Mesenchymal stem cell (in vitro differentiated cells and primary cell): ENCODE data around the gene TERT.

ENCODE experiments used
- DNase-seq: peaks from one replicate; pipeline ENCODE4 v3.0.0-alpha.2; 2013
- H2AFZ ChIP-seq: one replicate; pipeline ENCODE4 v1.6.1; 2013; ENCODE audit warnings: low read depth, mild to moderate bottlenecking, control low read depth, inconsistent platforms, low read length, moderate library complexity
- H2AK5ac ChIP-seq: 2 replicates; pipeline ENCODE4 v1.6.1; 2013; ENCODE audit warnings: low read length, moderate library complexity, mild to moderate bottlenecking, inconsistent platforms; ENCODE audit not compliant: severe bottlenecking
- H2BK120ac ChIP-seq: one replicate; pipeline ENCODE4 v1.6.1; 2013; ENCODE audit warnings: low read depth, mild to moderate bottlenecking, inconsistent platforms, low read length, moderate library complexity
- H2BK12ac ChIP-seq, 2 experiments: one replicate each; pipeline ENCODE4 v1.6.1; 2013; ENCODE audit warnings: inconsistent platforms in 2 of 2, low read length in 2 of 2, mild to moderate bottlenecking in 2 of 2, moderate library complexity in 2 of 2, control low read depth in 1 of 2
- H2BK15ac ChIP-seq: one replicate; pipeline ENCODE4 v1.6.1; 2013; ENCODE audit warnings: mild to moderate bottlenecking, low read depth, inconsistent platforms; ENCODE audit not compliant: poor library complexity, severe bottlenecking
- H2BK5ac ChIP-seq: 2 replicates; pipeline ENCODE4 v1.6.1; 2013; ENCODE audit warnings: low read depth, mild to moderate bottlenecking, low read length, control low read depth, inconsistent platforms; ENCODE audit not compliant: poor library complexity, severe bottlenecking
- H3K14ac ChIP-seq, 2 experiments: one replicate each; pipeline ENCODE4 v1.6.1; 2013; ENCODE audit warnings: inconsistent platforms in 2 of 2, low read length in 2 of 2, control low read depth in 1 of 2, mild to moderate bottlenecking in 1 of 2, moderate library complexity in 1 of 2
- H3K18ac ChIP-seq, 2 experiments: one replicate each; pipeline ENCODE4 v1.6.1; 2013; ENCODE audit warnings: inconsistent platforms in 2 of 2, low read length in 2 of 2, control low read depth in 1 of 2, low read depth in 1 of 2, mild to moderate bottlenecking in 1 of 2
- H3K23ac ChIP-seq, 2 experiments: one replicate each; pipeline ENCODE4 v1.6.1; 2013; ENCODE audit warnings: inconsistent platforms in 2 of 2, low read length in 2 of 2, mild to moderate bottlenecking in 2 of 2, moderate library complexity in 2 of 2, control low read depth in 1 of 2
- H3K27ac ChIP-seq: 2 replicates; pipeline ENCODE4 v1.5.1; 2013; ENCODE audit warnings: mild to moderate bottlenecking, moderate library complexity, low read length, control low read depth, inconsistent platforms; ENCODE audit not compliant: poor library complexity, severe bottlenecking
- H3K27me3 ChIP-seq, 2 experiments: 2 replicates each; pipeline versions ENCODE4 v1.6.1 to v1.7.0; 2013; ENCODE audit warnings: low read length in 2 of 2, mild to moderate bottlenecking in 2 of 2, moderate library complexity in 2 of 2, control low read depth in 1 of 2, inconsistent platforms in 1 of 2; ENCODE audit not compliant: control insufficient read depth in 1 of 2, insufficient read depth in 1 of 2
- H3K36me3 ChIP-seq, 2 experiments: 2 replicates each; pipeline versions ENCODE4 v1.6.1 to v1.7.0; 2013; ENCODE audit warnings: low read length in 2 of 2, control low read depth in 1 of 2, inconsistent platforms in 1 of 2, low read depth in 1 of 2, mild to moderate bottlenecking in 1 of 2; ENCODE audit not compliant: insufficient read depth in 2 of 2, control insufficient read depth in 1 of 2
- H3K4ac ChIP-seq, 2 experiments: one replicate each; pipeline ENCODE4 v1.6.1; 2013; ENCODE audit warnings: inconsistent platforms in 2 of 2, low read length in 2 of 2, mild to moderate bottlenecking in 2 of 2, moderate library complexity in 2 of 2, control low read depth in 1 of 2, low read depth in 1 of 2
- H3K4me1 ChIP-seq: 2 replicates; pipeline ENCODE4 v1.6.1; 2013; ENCODE audit warnings: low read depth, low read length, control low read depth; ENCODE audit not compliant: control insufficient read depth, insufficient read depth
- H3K4me2 ChIP-seq: 2 replicates; pipeline ENCODE4 v1.6.1; 2013; ENCODE audit warnings: low read length, mild to moderate bottlenecking, inconsistent platforms; ENCODE audit not compliant: poor library complexity, severe bottlenecking
- H3K4me3 ChIP-seq, 2 experiments: 2 replicates each; pipeline versions ENCODE4 v1.5.1 to v1.7.0; 2013; ENCODE audit warnings: low read length in 2 of 2, mild to moderate bottlenecking in 2 of 2, control low read depth in 1 of 2, low read depth in 1 of 2; ENCODE audit not compliant: insufficient read depth in 1 of 2
- H3K79me1 ChIP-seq: replicated peaks from 2 replicates; pipeline ENCODE4 v1.6.1; 2013; ENCODE audit warnings: mild to moderate bottlenecking, control low read depth, low read length, inconsistent platforms; ENCODE audit not compliant: poor library complexity, severe bottlenecking
- H3K9ac ChIP-seq: 2 replicates; pipeline ENCODE4 v1.7.0; 2013; ENCODE audit warnings: mild to moderate bottlenecking, low read length, moderate library complexity
- H3K9me3 ChIP-seq: 2 replicates; pipeline ENCODE4 v1.7.0; 2013; ENCODE audit warnings: mild to moderate bottlenecking, low read length; ENCODE audit not compliant: control insufficient read depth
- H4K8ac ChIP-seq: one replicate; pipeline ENCODE4 v1.6.1; 2013; ENCODE audit warnings: inconsistent platforms, mild to moderate bottlenecking, low read length, moderate library complexity
- H4K91ac ChIP-seq: one replicate; pipeline ENCODE4 v1.6.1; 2013; ENCODE audit warnings: mild to moderate bottlenecking, low read length, inconsistent platforms
- WGBS: methylation state at CpG from one replicate; pipeline ENCODE4 v1.1.7; 2013; ENCODE audit warnings: mixed read lengths; 5-methylcytosine and 5-hydroxymethylcytosine counted together

The TERT gene

DNA sequence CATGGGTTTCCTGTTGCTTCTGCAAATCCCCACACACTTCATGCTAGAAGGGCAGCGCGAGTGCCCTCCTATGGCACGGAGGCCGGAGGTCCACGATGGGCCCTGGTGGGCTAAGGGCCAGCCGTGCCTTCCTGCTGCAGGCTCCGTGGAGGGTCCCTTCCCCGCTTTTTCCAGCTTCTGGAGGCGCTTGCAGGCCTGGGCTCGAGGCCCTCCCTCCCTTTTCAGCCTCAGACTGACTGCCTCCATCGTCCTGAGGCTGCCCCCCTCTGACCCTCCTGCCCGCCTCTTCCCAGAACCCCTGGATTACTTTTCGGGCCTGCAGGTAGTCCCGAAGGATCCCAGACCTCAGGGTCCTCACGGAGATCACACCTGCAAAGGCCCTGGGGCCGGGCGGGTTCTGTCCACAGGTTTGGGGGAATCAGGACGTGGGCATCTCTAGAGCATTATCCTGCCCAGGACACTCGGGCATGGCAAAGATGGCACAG lies 3.2 kb upstream of the TERT start:
- H2AK5ac ChIP-seq, result no peak overlapping the region
- no peak overlapping the region for H3K4ac ChIP-seq
- peaks cover 53 to 81% of the 10 kb centered on the region in 2 experiments for H3K27me3 ChIP-seq

DNA sequence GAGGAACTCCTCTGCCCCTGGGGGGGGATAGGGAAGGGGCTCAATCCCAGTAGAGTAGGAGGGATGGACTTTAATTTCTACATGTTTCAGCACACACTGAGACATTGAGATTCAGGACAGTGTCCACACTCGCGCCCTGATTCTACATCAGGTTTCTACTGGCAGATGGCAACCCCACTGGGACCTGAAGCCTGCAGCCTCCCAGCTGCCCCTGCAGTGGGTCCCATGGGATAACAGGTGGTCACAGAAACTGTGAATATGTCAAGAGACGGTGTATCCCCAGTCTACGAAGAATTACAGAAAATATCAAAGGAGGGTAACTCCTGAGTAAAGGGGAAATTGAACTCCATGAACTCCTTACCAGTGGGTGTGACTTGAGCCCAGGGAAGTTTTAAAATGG lies 2.4 kb upstream of the TERT start:
- Histone ChIP-seq H3K4me1 (peaks cover 11% of the 10 kb centered on the region), H2BK120ac (no peak overlapping the region), H3K27me3 (peaks cover 57 to 77% of the 10 kb centered on the region in 2 experiments), H3K14ac (no peak overlapping the region), H3K27ac (no peak overlapping the region), H2AFZ (no peak overlapping the region), H2BK12ac (no peak overlapping the region), H3K18ac (no peak overlapping the region), H3K9ac (no peak overlapping the region), H3K4me3 (no peak overlapping the region), H3K36me3 (peaks cover 0 to 6% of the 10 kb centered on the region in 2 experiments), H3K23ac (no peak overlapping the region), H3K4ac (no peak overlapping the region), H3K9me3 (no peaks in the 10 kb centered on the region), H4K8ac (no peak overlapping the region), H4K91ac (no peak overlapping the region), H2AK5ac (no peak overlapping the region), H2BK15ac (no peak overlapping the region), H2BK5ac (no peak overlapping the region), H3K79me1 (no peaks in the 10 kb centered on the region), H3K4me2 (no peak overlapping the region)
- WGBS, result 79% methylated on average over 4 of the region's 4 CpGs
- DNase-seq, result no peak

More for the DNA sequence above, 3.2 kb upstream of the TERT start:
- no peak overlapping the region for H2AFZ ChIP-seq
- 77% methylated on average over 19 of the region's 19 CpGs for WGBS
- H3K9me3 ChIP-seq, result peaks cover 3% of the 10 kb centered on the region
- H2BK5ac ChIP-seq, result no peak overlapping the region
- peaks cover 0 to 6% of the 10 kb centered on the region in 2 experiments for H3K36me3 ChIP-seq
- no peak overlapping the region for H3K23ac ChIP-seq
- no peak overlapping the region for H3K18ac ChIP-seq
- H4K8ac ChIP-seq, result no peak overlapping the region
- H2BK15ac ChIP-seq, result no peak overlapping the region
- no peak overlapping the region for H2BK120ac ChIP-seq
- no peak overlapping the region for H3K4me2 ChIP-seq
- H3K27ac ChIP-seq, result no peak overlapping the region
- no peak overlapping the region for H2BK12ac ChIP-seq
- DNase-seq, result no peak
- no peak overlapping the region for H3K9ac ChIP-seq
- no peak overlapping the region for H3K14ac ChIP-seq
- no peak overlapping the region for H3K4me3 ChIP-seq
- peaks cover 11% of the 10 kb centered on the region for H3K4me1 ChIP-seq
- no peak overlapping the region for H4K91ac ChIP-seq
- no peaks in the 10 kb centered on the region for H3K79me1 ChIP-seq

DNA sequence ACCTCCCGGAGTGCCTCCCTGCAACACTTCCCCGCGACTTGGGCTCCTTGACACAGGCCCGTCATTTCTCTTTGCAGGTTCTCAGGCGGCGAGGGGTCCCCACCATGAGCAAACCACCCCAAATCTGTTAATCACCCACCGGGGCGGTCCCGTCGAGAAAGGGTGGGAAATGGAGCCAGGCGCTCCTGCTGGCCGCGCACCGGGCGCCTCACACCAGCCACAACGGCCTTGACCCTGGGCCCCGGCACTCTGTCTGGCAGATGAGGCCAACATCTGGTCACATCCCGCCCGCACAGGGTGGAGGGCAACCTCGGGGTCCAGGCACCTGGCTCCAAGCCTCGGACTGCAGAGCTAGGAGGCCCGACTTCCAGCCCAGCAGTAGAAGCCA lies 776 bp upstream of the TERT start:
- Histone ChIP-seq H3K9ac (no peak overlapping the region), H4K91ac (no peak overlapping the region), H3K36me3 (peaks cover 0 to 6% of the 10 kb centered on the region in 2 experiments), H3K4ac (no peak overlapping the region), H3K4me2 (no peak overlapping the region), H3K27ac (no peak overlapping the region), H3K23ac (no peak overlapping the region), H3K9me3 (no peaks in the 10 kb centered on the region), H2BK15ac (no peak overlapping the region), H2BK120ac (no peak overlapping the region), H3K4me1 (peaks cover 11% of the 10 kb centered on the region), H3K27me3 (peaks cover 51 to 73% of the 10 kb centered on the region in 2 experiments), H4K8ac (no peak overlapping the region), H3K14ac (no peak overlapping the region), H2BK12ac (no peak overlapping the region), H2BK5ac (no peak overlapping the region), H3K18ac (no peak overlapping the region), H3K4me3 (no peak overlapping the region), H2AFZ (no peak overlapping the region), H3K79me1 (no peaks in the 10 kb centered on the region), H2AK5ac (no peak overlapping the region)
- no peak for DNase-seq
- WGBS, result 61% methylated on average over 19 of the region's 22 CpGs

DNA sequence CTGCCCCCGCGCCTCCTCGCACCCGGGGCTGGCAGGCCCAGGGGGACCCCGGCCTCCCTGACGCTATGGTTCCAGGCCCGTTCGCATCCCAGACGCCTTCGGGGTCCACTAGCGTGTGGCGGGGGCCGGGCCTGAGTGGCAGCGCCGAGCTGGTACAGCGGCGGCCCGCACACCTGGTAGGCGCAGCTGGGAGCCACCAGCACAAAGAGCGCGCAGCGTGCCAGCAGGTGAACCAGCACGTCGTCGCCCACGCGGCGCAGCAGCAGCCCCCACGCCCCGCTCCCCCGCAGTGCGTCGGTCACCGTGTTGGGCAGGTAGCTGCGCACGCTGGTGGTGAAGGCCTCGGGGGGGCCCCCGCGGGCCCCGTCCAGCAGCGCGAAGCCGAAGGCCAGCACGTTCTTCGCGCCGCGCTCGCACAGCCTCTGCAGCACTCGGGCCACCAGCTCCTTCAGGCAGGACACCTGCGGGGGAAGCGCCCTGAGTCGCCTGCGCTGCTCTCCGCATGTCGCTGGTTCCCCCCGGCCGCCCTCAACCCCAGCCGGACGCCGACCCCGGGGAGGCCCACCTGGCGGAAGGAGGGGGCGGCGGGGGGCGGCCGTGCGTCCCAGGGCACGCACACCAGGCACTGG lies 548 bp downstream of the TERT start:
- H3K18ac ChIP-seq, result no peak overlapping the region

More for the DNA sequence above, 548 bp downstream of the TERT start:
- peak overlapping the region; percentile 22 for H3K4me2 ChIP-seq
- H3K9me3 ChIP-seq, result no peaks in the 10 kb centered on the region
- H4K8ac ChIP-seq, result no peak overlapping the region
- peaks cover 42 to 60% of the 10 kb centered on the region in 2 experiments for H3K27me3 ChIP-seq
- H3K14ac ChIP-seq, result no peak overlapping the region
- no peak overlapping the region for H3K27ac ChIP-seq
- peak overlapping the region in 1 of 2 experiments; percentile 14 for H3K4me3 ChIP-seq
- 43% methylated on average over 58 of the region's 69 CpGs for WGBS
- no peak overlapping the region for H3K23ac ChIP-seq
- no peak overlapping the region for H3K4ac ChIP-seq
- H3K79me1 ChIP-seq, result no peaks in the 10 kb centered on the region
- no peak for DNase-seq
- no peak overlapping the region for H2AFZ ChIP-seq
- H2BK12ac ChIP-seq, result no peak overlapping the region
- H2BK5ac ChIP-seq, result no peak overlapping the region
- H2AK5ac ChIP-seq, result no peak overlapping the region
- no peak overlapping the region for H2BK15ac ChIP-seq
- H3K9ac ChIP-seq, result no peak overlapping the region
- peaks cover 0 to 6% of the 10 kb centered on the region in 2 experiments for H3K36me3 ChIP-seq
- peaks cover 11% of the 10 kb centered on the region for H3K4me1 ChIP-seq
- H2BK120ac ChIP-seq, result no peak overlapping the region
- H4K91ac ChIP-seq, result no peak overlapping the region
